ENCODE data around the gene PCGF2.
"Not testable (repeated sequence)": the region's sequence is repeated elsewhere in the genome, so short reads cannot be mapped to it uniquely, and the experiment has no call there.

The PCGF2 gene

DNA sequence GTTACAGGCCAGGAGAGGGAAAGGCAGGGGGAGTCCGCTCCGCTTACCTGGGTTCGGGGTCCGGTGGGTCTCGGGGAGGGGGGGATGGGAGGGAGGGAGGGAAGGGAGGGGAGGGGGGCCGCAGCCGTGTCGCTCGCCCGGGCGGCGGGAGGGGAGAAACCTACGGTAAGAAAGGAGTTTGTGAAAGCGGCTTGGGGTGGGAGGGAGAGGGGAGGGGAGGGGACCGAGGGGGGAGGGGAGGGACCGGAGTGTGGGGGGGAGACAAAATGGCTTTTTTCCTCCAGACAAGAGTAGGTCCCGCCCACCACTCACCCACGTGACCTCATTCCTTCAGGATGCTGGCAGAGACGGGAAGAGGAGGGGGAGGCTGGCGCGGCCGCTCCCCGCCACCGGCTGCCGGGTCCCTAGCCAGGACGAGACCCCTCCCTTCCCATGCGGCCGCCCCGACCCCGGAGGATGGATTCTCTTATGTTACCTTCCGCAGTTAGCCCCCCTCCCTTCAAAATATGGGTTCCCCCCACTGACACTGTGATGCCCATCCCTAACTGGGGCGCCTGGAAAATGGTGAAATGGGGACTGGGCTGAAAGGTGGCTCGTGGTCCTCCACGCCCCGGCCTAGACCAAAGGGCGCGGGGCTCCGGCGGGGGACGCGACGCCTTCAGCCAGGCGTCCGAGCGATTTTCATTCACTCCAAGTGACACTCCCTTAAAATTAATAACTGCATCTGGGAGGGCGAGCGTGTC is at the start of gene PCGF2:
TSS of gene PCGF2 (minus strand) at position 188 of the 743 bp plus-strand sequence. CDS start 7,934 bp downstream, outside the sequence.
- peak; percentile 51 for DNase-seq

DNA sequence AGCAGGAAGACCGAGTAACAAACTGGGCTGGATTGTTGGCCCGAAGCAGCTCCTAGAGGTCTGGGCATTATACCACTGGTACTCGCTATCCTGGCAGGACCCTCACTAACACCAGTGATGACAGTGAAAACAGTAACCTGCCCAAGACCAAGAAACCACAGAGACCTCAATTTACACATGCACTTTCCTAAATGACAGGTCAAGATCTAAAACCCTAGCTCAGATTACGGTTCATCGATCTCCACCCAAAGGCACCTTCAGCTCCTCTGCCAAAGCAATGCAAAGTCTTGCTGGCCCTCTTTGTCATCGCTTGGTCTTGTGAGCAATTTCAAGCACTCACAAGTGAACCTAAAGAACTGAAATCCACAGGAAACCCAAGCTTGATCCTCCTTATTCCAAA is 49.7 kb upstream of the PCGF2 start:
- DNase-seq = no peak

DNA sequence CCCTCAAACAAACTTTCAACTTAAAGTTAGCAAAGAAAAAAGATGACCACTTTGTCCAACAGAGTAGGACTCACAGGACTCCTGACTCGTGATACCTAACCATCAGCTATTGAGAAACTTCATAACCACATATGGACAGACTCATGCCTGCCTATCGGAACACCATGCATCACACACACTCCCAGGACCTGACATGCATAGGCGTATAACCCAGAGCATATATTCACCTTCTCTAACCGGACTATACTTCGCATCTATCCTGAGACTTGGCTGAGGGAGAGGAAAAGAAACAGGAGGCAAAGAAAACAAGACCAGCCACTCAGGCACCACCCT is 49.0 kb upstream of the PCGF2 start:
- no peak for DNase-seq

DNA sequence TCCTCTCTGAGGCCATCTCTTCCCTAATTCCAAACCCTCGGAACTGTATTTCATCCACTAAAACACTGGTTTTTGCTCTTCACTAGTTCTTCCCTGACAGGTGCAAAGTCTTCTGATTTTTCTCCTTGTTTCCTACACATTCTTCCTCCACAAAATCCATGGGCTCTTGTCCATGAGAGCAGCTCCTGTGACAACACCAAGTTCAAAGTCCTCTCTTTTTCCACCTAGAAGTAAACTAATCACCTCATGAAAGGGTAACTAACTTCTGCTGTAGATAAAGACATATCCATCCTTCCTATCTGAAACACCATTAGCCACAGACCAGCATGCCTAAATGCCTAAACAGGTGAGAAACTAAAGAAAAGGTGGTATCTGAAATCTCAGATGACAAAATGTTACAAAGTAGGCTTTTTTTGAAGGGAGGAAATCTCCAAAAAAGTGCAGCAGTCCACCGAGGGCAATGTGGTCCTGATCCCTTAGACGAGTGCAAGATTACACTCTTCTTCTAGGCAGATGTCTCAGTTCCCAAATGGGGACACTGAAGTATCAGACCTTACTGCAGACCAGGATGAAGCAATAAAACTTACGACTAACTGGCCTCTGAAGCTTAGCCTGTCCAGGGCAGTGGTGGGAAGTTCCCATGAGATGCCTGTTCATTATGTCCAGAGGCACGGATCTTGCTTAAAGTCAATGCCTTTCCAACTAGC is 48.5 kb upstream of the PCGF2 start:
- no peak for DNase-seq

DNA sequence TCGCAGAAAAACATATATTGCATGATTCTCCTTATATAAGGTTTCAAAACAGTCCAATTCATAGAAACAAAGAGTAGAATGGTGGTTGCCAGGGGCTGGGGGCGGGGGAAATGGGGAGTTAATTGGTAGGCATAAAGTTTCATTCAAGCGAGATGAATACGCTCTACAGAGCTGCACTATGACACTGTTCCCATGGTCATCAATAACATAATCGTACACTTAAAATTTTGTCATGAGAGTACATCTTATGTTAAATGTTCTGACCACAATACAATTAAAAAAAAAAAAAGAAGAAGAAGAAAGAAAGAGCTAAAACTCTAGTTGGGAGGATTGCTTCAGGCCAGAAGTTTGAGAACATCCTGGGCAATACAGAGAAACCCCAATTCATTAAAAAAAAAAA is 46.1 kb upstream of the PCGF2 start:
- DNase-seq = no peak

DNA sequence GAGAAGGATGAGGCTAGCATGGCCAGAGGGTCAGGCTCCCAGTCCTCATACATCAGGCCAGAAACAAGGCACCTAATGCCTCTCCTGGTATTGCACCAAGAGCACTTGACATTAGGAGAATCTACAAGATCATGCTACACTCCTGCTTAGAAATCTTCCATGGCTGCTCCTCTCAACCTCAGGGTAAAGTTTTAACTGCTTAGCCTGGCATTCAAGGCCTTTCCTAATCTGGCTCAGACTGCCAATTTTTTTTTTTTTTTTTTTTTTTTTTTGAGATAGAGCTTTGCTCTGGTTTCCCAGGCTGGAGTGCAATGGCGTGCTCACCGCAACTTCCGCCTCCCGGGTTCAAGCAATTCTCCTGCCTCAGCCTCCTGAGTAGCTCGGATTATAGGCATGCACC is 43.0 kb upstream of the PCGF2 start:
- no peak for DNase-seq

DNA sequence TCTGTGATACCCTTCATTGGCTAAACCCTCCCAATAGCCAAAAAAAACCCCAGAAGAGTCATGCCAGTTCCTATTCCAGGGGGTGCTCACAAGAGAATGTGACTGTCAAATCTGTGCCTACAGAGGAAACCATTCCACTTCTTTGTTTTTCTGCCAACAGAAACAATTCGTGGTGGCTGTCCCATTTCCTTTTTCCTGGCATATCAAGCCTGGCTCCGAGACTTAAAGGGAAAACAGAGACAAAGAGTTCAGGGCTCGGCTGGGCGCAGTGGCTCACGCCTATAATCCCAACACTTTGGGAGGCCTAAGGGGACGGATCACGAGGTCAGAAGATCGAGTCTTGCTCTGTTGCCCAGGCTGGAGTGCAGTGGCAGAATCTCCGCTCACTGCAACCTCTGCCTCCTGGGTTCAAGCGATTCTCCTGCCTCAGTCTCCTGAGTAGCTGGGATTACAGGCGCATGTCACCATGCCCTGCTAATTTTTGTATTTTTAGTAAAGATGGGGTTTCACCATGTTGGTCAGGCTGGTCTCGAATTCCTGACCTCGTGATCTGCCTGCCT is 42.1 kb upstream of the PCGF2 start:
- DNase-seq = not testable (repeated sequence)

DNA sequence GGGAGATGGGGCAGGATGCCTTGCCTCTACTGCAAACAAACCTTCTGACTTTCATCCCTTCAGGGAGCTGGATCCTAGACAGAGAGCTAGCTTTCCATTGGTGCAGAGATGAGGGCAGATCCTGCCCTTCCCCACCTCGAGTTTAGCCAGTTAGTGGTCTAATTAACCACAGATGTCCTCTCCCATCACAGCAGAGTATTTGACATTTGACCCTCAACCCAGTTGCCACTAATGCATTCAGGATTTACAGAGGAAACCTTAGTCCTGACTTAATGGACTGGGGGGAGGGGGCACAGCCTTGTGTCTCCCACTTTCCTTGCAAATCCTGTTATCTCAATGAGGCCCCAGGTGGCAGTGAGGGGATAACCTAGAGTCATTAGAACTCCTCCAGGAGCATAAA is 41.0 kb upstream of the PCGF2 start:
- DNase-seq = no peak

DNA sequence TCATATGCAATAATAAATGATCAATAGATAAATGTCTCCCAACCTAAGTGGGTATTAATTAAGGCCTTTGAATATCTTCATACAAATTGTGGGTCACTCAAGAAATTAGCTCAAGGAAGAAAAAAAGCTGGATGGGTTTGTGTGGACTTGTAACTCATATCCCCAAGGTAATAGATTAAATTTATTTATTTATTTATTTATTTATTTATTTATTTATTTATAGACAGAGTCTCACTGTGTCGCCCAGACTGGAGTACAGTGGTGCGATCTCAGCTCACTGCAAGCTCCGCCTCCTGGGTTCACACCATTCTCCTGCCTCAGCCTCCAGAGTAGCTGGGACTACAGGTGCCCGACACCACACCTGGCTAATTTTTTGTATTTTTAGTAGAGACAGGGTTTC is 39.9 kb upstream of the PCGF2 start:
- DNase-seq = not testable (repeated sequence)

DNA sequence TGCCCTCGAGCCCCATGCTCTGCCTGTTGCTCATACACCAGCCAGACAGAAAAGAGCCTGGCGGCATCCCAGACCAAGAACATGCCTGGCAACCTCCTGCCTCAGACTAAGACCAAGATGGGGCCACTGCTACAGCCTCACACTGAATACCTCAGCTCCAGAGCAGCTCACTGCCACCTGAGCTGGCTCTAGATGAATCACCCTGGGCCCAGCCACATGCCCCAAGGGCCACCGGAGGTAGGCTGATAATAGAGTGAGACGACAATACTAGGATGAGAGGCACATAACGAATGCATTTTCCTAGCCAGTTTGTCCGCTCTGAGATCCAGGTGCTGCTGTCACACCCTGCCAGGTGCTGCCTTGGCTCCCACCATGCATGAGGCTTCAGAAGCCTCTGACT is 38.2 kb upstream of the PCGF2 start:
- no peak for DNase-seq

DNA sequence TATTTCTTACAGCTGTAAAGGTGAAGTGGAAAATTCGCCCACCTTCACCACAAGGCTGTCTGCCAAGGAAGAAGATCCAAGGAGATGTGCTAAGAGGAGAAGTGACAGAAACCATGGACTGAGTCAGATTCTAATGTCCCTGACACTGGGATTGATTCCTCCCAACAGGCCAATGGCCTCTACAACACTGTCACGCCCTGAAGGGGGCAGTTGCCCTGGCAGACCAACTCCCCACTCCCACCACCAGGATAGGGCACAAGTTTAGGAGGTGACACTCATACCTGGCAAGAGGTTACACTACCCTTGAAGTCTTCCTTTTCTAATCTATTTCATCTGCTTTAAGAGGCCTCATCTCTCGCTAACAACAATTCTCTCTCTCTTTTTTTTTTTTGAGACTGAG is 35.1 kb upstream of the PCGF2 start:
- DNase-seq = no peak

DNA sequence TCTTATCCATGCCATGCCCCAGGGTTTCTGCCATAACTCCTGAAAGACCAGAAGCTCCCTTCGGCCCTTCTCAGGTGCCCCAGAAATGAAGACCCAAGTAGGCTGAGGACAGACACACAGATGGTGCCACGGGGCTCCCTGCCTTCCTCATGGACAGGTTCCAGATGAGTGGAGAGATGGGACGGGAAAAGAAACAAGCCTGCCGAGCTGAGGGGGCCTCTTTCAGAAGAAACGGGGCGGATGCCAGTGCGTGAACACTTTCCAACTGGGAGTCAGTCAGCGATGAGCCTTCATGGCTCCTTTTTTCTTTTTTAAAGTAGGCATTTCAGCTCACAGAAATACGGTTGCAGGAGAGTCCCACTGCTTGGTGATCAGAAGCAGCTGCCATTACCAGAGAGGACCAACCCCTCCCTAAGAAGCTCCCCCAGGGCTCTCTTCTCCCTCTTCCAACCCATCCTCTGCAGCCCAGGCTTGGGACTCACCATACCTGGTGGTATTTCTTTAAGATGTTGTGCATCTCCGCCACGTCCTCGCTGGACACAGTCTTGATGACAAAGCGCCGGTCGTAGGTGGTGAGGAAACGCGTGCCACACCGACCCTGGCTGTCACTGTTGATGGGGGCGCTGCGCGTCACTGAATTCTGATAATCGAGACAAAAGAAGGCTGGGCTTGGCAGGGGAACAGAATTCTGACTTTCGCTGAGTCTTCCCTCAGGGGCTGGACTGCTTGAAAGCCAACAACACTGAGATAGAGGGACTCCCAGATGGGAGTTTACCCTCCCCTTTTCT is 32.0 kb upstream of the PCGF2 start:
- DNase-seq = no peak

DNA sequence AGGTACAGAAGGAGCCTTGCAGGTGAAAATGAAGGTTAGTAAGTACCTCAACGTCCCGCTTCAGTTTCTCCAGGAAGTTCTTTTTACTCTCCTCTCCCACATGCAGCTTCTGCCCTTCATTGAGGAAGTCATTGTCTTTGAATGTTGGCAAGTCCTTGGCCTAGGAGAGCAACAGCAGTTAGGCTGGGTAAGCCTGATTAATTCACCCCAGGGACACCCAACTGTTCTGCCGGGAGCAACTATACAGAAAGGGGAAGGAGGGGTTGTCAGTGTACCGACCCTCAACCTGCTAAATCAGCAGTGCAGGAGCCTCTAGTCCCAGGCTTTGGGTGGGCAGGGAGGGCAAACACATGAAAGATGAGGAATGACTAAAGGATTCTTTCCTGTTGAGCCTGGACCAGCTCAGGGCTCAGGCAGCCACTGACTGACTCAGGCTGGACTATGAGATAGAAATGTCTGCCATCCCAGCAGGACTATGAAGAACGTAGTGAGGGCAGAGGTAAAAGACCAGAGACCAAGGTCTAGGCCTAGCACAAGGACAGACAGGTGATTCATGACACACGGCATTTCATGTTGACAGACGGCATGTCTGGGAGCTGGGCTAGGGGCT is 29.6 kb upstream of the PCGF2 start:
- no peak for DNase-seq

DNA sequence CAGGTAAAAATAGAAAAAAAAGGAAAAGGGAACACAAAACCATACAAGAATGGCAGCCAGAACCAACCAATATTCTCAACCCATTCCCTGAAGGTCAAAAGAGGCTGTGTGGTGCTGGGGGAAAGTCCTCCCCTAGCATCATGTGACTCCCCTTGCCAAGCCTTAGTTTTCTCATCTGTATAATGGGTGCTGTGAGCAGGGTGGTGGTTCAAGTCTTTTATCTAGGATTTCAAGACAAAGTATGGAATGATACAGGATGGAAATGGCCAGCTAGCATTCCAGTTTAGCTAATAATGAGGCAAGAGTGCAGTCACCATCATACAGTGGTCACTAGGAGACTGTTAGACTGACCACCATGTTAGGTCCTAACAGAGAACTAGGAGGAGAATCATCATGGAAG is 25.1 kb upstream of the PCGF2 start:
- no peak for DNase-seq

DNA sequence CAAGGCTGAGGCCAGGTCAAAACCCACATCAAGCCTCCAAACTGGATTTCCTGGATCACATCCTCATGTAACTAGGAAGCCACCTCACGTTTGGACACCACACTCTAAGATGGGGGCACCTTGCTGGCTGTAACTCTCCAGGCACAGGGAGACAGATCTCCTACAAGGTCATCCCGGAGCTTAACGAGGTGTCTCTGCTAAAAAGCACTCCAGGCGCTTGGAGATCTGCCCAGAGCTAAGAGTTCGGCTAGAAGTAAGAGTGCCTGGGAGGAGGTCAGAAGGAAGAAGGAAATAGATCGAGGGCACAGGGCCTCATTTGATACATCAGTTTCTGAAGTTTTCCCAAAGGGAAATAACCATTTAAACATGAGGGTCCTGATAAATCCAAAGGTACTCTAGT is 20.3 kb upstream of the PCGF2 start:
- no peak for DNase-seq

DNA sequence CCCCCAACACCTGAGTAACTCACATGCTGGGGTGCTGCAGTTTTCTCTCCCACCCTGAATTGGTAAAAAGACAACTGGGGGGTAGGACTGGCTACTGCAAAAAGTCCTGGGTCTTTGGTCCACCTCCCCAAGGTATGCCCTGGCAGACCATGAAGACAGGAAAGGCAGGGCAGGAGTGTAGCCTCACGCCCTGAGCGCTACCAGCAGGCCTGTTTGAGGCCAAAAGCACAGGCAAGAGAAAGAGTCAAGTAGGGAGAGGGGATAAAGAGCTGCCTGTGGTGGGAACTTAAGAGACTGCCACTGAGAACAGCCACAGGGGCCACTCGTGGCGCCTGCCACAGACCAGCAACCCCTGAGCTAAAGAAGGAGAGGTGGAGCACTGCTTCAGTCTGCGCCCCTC is 18.2 kb upstream of the PCGF2 start:
- no peak for DNase-seq

DNA sequence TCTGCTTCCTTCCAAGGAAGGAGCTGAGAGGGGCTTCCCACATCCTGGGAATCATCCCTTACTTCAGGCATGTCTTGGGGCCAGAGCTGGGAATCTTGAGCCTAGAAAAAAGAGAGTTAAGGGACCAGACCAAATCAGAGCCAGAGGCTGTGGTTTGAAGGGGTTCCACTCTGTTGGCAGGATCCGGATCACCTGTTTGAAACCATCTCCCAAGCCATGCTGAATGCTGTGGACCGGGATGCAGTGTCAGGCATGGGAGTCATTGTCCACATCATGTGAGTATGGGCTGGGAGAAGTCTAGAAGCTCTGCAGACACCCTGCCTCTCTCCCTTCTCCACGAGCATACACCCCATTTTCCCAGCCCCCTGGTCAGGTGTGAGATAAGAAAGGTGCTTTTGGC is 14.1 kb upstream of the PCGF2 start:
- DNase-seq = no peak

DNA sequence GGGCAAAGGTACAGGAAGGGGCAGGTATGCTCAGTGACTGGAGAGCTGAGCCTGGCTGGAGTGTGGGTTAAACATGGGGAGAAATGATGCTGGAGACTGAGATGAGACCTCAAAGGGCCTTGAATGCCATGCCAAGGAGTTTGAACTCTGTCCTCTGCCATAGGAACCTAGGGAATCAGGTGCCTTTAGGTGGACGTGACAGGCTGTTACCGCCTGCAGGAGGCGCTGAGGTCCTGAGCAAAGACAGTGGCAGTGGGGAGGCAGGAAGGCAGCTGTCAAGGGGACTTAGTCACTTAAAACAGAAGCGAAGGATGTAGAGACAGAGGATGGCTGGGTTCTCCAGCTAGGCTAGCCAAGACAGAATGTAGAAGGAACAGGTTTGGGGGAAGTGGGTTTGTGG is 13.5 kb upstream of the PCGF2 start:
- DNase-seq = peak; percentile 31

DNA sequence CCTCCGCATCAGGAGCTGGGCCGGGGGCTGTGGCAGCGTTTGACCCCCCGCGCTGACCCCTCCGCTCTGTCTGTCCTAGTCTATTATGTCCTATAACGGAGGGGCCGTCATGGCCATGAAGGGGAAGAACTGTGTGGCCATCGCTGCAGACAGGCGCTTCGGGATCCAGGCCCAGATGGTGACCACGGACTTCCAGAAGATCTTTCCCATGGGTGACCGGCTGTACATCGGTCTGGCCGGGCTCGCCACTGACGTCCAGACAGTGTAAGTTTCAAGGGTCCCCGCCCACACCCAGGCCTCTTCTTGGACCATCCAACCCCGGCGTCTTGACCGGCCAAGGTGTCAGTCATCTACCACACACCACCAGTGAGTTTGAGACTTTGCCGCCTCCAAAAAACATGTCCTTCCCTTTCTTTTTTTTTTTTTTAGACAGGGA is 5.0 kb upstream of the PCGF2 start:
- no peak for DNase-seq

DNA sequence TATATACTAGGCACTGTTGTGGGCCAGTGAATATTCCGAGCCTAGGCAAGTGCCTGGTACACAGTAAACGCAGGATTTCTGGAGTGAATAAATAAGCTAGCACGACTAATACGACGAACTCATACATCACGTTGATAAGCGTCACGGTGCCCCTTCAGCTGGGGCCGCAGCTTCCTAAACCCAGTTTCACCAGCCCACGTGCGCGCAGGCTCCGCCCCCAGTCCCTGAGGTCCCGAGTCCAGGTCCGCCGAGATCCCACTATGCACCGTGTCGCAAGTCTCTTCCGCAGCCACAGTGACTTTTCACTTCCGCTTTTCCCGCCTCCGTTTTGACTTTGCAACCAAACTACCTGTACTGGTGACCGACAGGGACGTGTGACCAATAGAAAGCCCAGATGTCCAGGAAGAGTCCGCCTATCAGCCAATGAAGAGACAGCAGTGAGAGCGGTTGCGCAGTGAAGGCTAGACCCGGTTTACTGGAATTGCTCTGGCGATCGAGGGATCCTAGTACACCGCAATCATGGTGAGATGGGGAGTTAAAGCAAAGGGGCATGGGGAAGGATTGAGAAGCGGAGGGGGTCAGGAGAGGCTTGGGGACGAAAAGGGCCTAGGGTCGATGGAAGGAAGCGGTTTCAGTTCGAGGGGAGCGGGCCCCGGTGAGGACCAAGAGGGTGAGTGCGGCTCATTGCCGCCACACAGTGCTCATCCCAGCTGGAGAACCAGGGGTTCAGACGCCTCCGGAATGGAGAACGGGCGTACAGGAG is 4.4 kb upstream of the PCGF2 start, which contains the start of gene PSMB3:
TSS of gene PSMB3 (plus strand) at position 434 of the 763 bp plus-strand sequence. CDS start at position 520, 86 bp downstream.
- DNase-seq = peak; percentile 99

DNA sequence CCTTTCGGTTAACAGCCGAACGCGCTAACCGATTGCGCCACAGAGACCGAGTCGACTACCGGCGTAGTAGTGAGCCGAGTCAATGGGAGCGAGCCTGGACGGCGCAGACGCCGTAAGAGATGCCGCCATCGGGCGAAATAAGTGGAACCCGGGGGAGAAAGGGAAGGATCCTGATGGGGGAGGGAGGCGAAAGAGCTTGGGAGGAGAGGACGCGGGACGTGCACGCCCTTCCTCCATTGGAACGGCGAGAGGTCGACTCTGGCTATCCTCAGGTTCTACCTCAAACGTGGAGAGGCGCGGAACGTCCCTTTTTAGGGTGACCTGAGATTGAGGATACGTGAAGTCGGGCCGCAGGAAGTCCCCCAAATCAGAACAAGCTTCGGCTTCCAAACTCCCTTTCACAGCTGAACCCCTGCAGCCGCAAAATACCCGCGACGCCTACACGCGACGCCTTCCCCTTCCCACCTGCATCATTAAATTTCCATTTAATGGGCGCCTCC is 3.7 kb upstream of the PCGF2 start:
- DNase-seq = peak; percentile 86
